H1 (cell line): Measurements from ENCODE around the gene RASAL1. TPM values are rescaled to one million over a fixed set of nuclear protein-coding genes. Genes with fewer than 3 reads are reported as not detected.

Source experiments
- CTCF ChIA-PET: fragments of 300-600 bp; sonication (Branson Sonifier 250); formaldehyde crosslinking; loops from one replicate; lab custom pipeline; 2021; ENCODE audit not compliant: partially characterized antibody; lab: Charles Lee
- POLR2A ChIA-PET: fragments of 300-600 bp; sonication (Branson Sonifier 250); formaldehyde crosslinking; loops from one replicate; lab custom pipeline; 2021; ENCODE audit warnings: inconsistent platforms; ENCODE audit not compliant: partially characterized antibody; lab: Charles Lee
- DNase-seq, 2 experiments: peaks; one replicate each; pipeline versions ENCODE4 v3.0.0 to v3.0.0-alpha.2; 2010 to 2022; ENCODE audit warnings: low spot score in 2 of 2, low read depth in 1 of 2, mixed read lengths in 1 of 2
- FAIRE-seq: peaks from 2 replicates; lab custom pipeline; 2011; peaks lifted over from hg19 to GRCh38; lab: Jason Lieb, UNC
- H2AFZ ChIP-seq: 2 replicates; pipeline ENCODE4 v1.8.1; 2012; ENCODE audit warnings: low read length, inconsistent platforms
- H2AK5ac ChIP-seq: 2 replicates; pipeline ENCODE4 v1.6.1; 2013; ENCODE audit warnings: low read depth, low read length
- H2BK120ac ChIP-seq: replicated peaks from 2 replicates; pipeline ENCODE3; 2013; ENCODE audit warnings: low read depth, low read length, inconsistent platforms
- H2BK12ac ChIP-seq: 2 replicates; pipeline ENCODE4 v1.6.1; 2013; ENCODE audit warnings: low read depth, low read length
- H2BK15ac ChIP-seq: 2 replicates; pipeline ENCODE4 v1.6.1; 2013; ENCODE audit warnings: low read length
- H2BK20ac ChIP-seq: 2 replicates; pipeline ENCODE4 v1.6.1; 2013; ENCODE audit warnings: low read length
- H2BK5ac ChIP-seq: 2 replicates; pipeline ENCODE4 v1.6.1; 2013; ENCODE audit warnings: low read depth, low read length
- H3K14ac ChIP-seq: 2 replicates; pipeline ENCODE4 v1.6.1; 2013; ENCODE audit warnings: inconsistent platforms; ENCODE audit not compliant: insufficient read length
- H3K18ac ChIP-seq: 2 replicates; pipeline ENCODE4 v1.6.1; 2013; ENCODE audit warnings: low read length; ENCODE audit errors: extremely low read depth
- H3K23ac ChIP-seq: 2 replicates; pipeline ENCODE4 v1.6.1; 2013; ENCODE audit warnings: inconsistent platforms; ENCODE audit not compliant: insufficient read length
- H3K23me2 ChIP-seq: 2 replicates; pipeline ENCODE4 v1.6.1; 2013; ENCODE audit warnings: low read depth, low read length
- H3K27ac ChIP-seq: 2 replicates; pipeline ENCODE4 v1.6.1; 2011; ENCODE audit warnings: low read depth, low read length, inconsistent platforms
- H3K27me3 ChIP-seq, 4 experiments: replicated peaks in 1 of 4; 1 replicate in 1 of 4; 2 replicates in 3 of 4; pipeline versions ENCODE4 v1.6.1 to v1.8.1; 2011 to 2013; ENCODE audit warnings: low read length in 3 of 4, mild to moderate bottlenecking in 3 of 4, inconsistent platforms in 2 of 4, mixed read lengths in 2 of 4, moderate library complexity in 1 of 4; ENCODE audit not compliant: control insufficient read depth in 3 of 4, insufficient read depth in 3 of 4; ENCODE audit errors: extremely low read depth in 1 of 4
- H3K36me3 ChIP-seq, 4 experiments: 2 replicates each; pipeline versions ENCODE4 v1.6.1 to v1.8.1; 2011 to 2013; ENCODE audit warnings: mild to moderate bottlenecking in 4 of 4, low read length in 3 of 4, moderate library complexity in 2 of 4, control low read depth in 1 of 4, inconsistent platforms in 1 of 4; ENCODE audit not compliant: insufficient read depth in 4 of 4, control insufficient read depth in 2 of 4
- H3K4ac ChIP-seq: replicated peaks from 2 replicates; pipeline ENCODE3; 2013; ENCODE audit warnings: low read length, low read depth, mixed read lengths, inconsistent platforms; ENCODE audit not compliant: insufficient read length
- H3K4me1 ChIP-seq, 4 experiments: replicated peaks in 1 of 4; 1 replicate in 1 of 4; 2 replicates in 3 of 4; pipeline versions ENCODE4 v1.6.1 to v1.8.1; 2011 to 2013; ENCODE audit warnings: low read length in 3 of 4, inconsistent platforms in 2 of 4, mixed read lengths in 1 of 4; ENCODE audit not compliant: insufficient read depth in 4 of 4, control insufficient read depth in 3 of 4
- H3K4me2 ChIP-seq, 2 experiments: 2 replicates each; pipeline versions ENCODE4 v1.6.1 to v1.8.1; 2011 to 2013; ENCODE audit warnings: low read depth in 2 of 2, low read length in 2 of 2, control low read depth in 1 of 2, inconsistent platforms in 1 of 2, mild to moderate bottlenecking in 1 of 2; ENCODE audit not compliant: insufficient read depth in 1 of 2
- H3K4me3 ChIP-seq, 4 experiments: fragments of 200-600, 300-600 bp in 1 of 4; sonication (generic), shearing (Covaris generic), sonication (Bioruptor Twin) in 1 of 4; 2 replicates each; pipeline versions ENCODE4 v1.5.1 to v1.8.1; 2011 to 2016; ENCODE audit warnings: low read length in 4 of 4, low read depth in 3 of 4, control low read depth in 2 of 4, inconsistent platforms in 2 of 4, mild to moderate bottlenecking in 2 of 4, mixed read lengths in 1 of 4, moderate library complexity in 1 of 4; ENCODE audit not compliant: insufficient read depth in 2 of 4; ENCODE audit errors: extremely low read depth in 1 of 4
- H3K56ac ChIP-seq: replicated peaks from 2 replicates; pipeline ENCODE3; 2013; ENCODE audit warnings: low read depth, mild to moderate bottlenecking, mixed read lengths, low read length, inconsistent platforms; ENCODE audit not compliant: insufficient read length
- H3K79me1 ChIP-seq: 2 replicates; pipeline ENCODE4 v1.6.1; 2013; ENCODE audit warnings: low read depth, low read length, control low read depth
- H3K79me2 ChIP-seq, 2 experiments: 2 replicates each; pipeline versions ENCODE4 v1.6.1 to v1.8.1; 2012 to 2013; ENCODE audit warnings: low read length in 2 of 2, mild to moderate bottlenecking in 2 of 2, inconsistent platforms in 1 of 2; ENCODE audit not compliant: insufficient read depth in 2 of 2, control insufficient read depth in 1 of 2
- H3K9ac ChIP-seq, 4 experiments: replicated peaks in 1 of 4; 1 replicate in 1 of 4; 2 replicates in 3 of 4; pipeline versions ENCODE4 v1.6.1 to v1.8.1; 2011 to 2013; ENCODE audit warnings: low read depth in 3 of 4, low read length in 3 of 4, control low read depth in 2 of 4, mild to moderate bottlenecking in 2 of 4, moderate library complexity in 2 of 4, inconsistent platforms in 1 of 4; ENCODE audit errors: extremely low read depth in 1 of 4
- H3K9me3 ChIP-seq, 2 experiments: 2 replicates each; pipeline versions ENCODE4 v1.6.1 to v1.8.1; 2012 to 2013; ENCODE audit warnings: mild to moderate bottlenecking in 2 of 2, moderate library complexity in 2 of 2, control low read depth in 1 of 2, inconsistent platforms in 1 of 2, low read depth in 1 of 2, low read length in 1 of 2, mixed read lengths in 1 of 2; ENCODE audit not compliant: insufficient read depth in 2 of 2
- H4K20me1 ChIP-seq, 2 experiments: replicated peaks in 1 of 2; 2 replicates each; pipeline versions ENCODE3 to v1.8.1; 2011 to 2013; ENCODE audit warnings: inconsistent platforms in 2 of 2, low read length in 2 of 2, mild to moderate bottlenecking in 1 of 2; ENCODE audit not compliant: insufficient read depth in 2 of 2, control insufficient read depth in 1 of 2
- H4K5ac ChIP-seq: 2 replicates; pipeline ENCODE4 v1.6.1; 2013; ENCODE audit warnings: low read length, low read depth, mixed read lengths, inconsistent platforms; ENCODE audit not compliant: insufficient read length
- H4K8ac ChIP-seq: 2 replicates; pipeline ENCODE4 v1.8.0; 2013; ENCODE audit warnings: mild to moderate bottlenecking, moderate library complexity, low read length, inconsistent platforms; ENCODE audit not compliant: insufficient read depth; ENCODE audit errors: extremely low read depth
- H4K91ac ChIP-seq: replicated peaks from 2 replicates; pipeline ENCODE3; 2013; ENCODE audit warnings: low read length, mixed read lengths, inconsistent platforms; ENCODE audit not compliant: insufficient read length
- JUND ChIP-seq: IDR thresholded peaks from 2 replicates; pipeline ENCODE4 v1.6.1; 2011; ENCODE audit warnings: mild to moderate bottlenecking, improper control_type of control experiment, low read length
- MAFK ChIP-seq: IDR thresholded peaks from 2 replicates; pipeline ENCODE4 v1.6.1; 2012; ENCODE audit warnings: low read depth, mild to moderate bottlenecking, improper control_type of control experiment, low read length
- RFX5 ChIP-seq: IDR thresholded peaks from 2 replicates; pipeline ENCODE4 v1.6.1; 2011; ENCODE audit warnings: low read depth, low read length, improper control_type of control experiment, borderline replicate concordance
- SIN3A ChIP-seq, 2 experiments: IDR thresholded peaks in 1 of 2; conservative IDR thresholded peaks in 1 of 2; 2 replicates each; pipeline ENCODE4 v1.6.1; 2011 to 2012; ENCODE audit warnings: low read length in 2 of 2, improper control_type of control experiment in 1 of 2, low read depth in 1 of 2, mild to moderate bottlenecking in 1 of 2
- SIX5 ChIP-seq: IDR thresholded peaks from 2 replicates; pipeline ENCODE4 v1.6.1; 2011; ENCODE audit warnings: mild to moderate bottlenecking, low read depth, low read length
- TCF12 ChIP-seq: IDR thresholded peaks from 2 replicates; pipeline ENCODE4 v1.6.1; 2011; ENCODE audit warnings: low read depth, mild to moderate bottlenecking, low read length
- WGBS, 2 experiments: shearing (Covaris generic) in 1 of 2; methylation state at CpG; one replicate each; pipeline versions ENCODE4 v1.1.6 to v1.1.7; 2013 to 2015; ENCODE audit warnings: low lambda C conversion rate in 2 of 2, mixed read lengths in 2 of 2, inconsistent platforms in 1 of 2, low coverage in 1 of 2, missing lambda C conversion rate in 1 of 2; ENCODE audit not compliant: insufficient replicate concordance in 2 of 2, insufficient coverage in 1 of 2, insufficient read length in 1 of 2; ENCODE audit errors: extremely low coverage in 1 of 2, missing lambda C conversion rate in 1 of 2; 5-methylcytosine and 5-hydroxymethylcytosine counted together
- polyA plus RNA-seq, 7 experiments: library from polyadenylated mRNA; depleted of rRNA in 3 of 7; stranded (reverse) in 5 of 7; unstranded in 2 of 7; fragments of >200 nt in 5 of 7; fragments of 200-250 nt in 2 of 7; gene quantifications; 1 replicate in 5 of 7; 2 replicates in 1 of 7; 4 replicates in 1 of 7; pipeline versions ENCODE4 v1.2.1 to v1.2.3, GENCODE V29; 2011 to 2013; ENCODE audit warnings: missing spikeins in 2 of 7, mixed read lengths in 2 of 7
- total RNA-seq: library from RNA; stranded (reverse); fragmentation: NEBNext Ultra II Directional; extraction: Animal tissue kit (Norgen Biotek cat#: 25700); gene quantifications from 2 replicates; pipeline ENCODE4 v1.2.1, GENCODE V29; 2021

The RASAL1 gene
- total and polyA plus RNA-seq, 2 of the 8 experiments (the other 6 are each of a cell fraction or from before 2014, with no cell fraction given): 3.7 to 5.0 TPM

DNA sequence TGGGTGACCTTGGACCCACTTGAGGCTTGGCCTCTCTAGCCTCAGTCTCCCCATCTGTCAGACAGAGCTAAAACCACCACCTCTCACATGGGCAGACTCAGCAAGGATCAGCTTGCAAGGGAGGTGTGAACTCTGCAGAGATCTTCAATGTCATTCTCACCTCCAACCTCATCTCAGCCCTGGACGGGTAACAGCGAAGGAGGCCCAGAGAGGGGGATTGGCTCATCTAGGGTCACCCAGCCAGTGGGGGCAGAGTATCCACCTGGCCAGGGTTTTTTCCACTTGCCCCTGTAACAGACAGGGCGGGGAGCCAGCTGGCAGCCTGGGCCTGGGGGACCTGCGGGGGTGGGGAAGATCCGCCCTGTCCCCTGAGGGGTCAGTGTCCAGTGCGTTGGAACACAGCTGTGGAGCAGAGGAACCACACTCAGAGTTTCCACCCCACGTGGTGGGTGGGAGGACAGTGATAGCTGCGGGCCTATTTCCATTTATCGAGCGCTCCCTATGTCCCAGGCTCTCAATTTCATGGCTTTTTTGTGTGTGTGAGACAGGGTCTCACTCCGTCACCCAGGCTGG lies 51.6 kb downstream of the RASAL1 start:
- 93% methylated on average over 10 of the region's 11 CpGs; no CpG with 5 or more reads in 1 of the 2 experiments for WGBS, 2 experiments
- H2AK5ac ChIP-seq: no peak overlapping the region
- H3K23ac ChIP-seq: no peak overlapping the region
- peaks cover 0 to 8% (median 7%) of the 10 kb centered on the region in 4 experiments; a peak in 5 of 7 replicates for H3K4me1 ChIP-seq
- H3K56ac ChIP-seq: no peak overlapping the region
- no peaks in the 10 kb centered on the region for H3K9me3 ChIP-seq
- no peak overlapping the region for H3K14ac ChIP-seq
- no peak overlapping the region for H2AFZ ChIP-seq
- no peak overlapping the region for H3K4me2 ChIP-seq
- H3K4me3 ChIP-seq: no peak overlapping the region
- ChIA-PET CTCF (interaction anchor here (1.1 to 1.8 kb wide), 3 partner anchors 9 to 91 kb away, joined by 4 to 10 read pairs (median 5); no protein-coding TSS in a partner anchor), POLR2A (interaction anchor here (1.1 kb wide), 1 partner anchor 21 kb away, joined by 3 read pairs; no protein-coding TSS in a partner anchor)
- FAIRE-seq (no peak), DNase-seq (no peak)
- no peaks in the 10 kb centered on the region; the same call in 1 of the 2 replicates for H3K23me2 ChIP-seq
- no peak overlapping the region for H2BK12ac ChIP-seq
- H3K79me2 ChIP-seq: no peaks in the 10 kb centered on the region
- no peak overlapping the region for H2BK20ac ChIP-seq
- H3K4ac ChIP-seq: no peak overlapping the region
- no peaks in the 10 kb centered on the region for H4K20me1 ChIP-seq
- TF ChIP-seq RFX5 (no peak), SIX5 (no peak), MAFK (no peak), JUND (no peak), TCF12 (no peak), SIN3A (conservative IDR thresholded peaks at IDR 0.05 in 1 of 2, IDR thresholded peaks at IDR 0.05 in 1 of 2; ENCODE audit: low read depth in 1 of 2, low read length in 2 of 2) (no peak)
- H4K5ac ChIP-seq: no peak overlapping the region
- H2BK15ac ChIP-seq: no peak overlapping the region
- no peak overlapping the region for H3K18ac ChIP-seq
- no peak overlapping the region for H2BK120ac ChIP-seq
- no peak overlapping the region for H2BK5ac ChIP-seq
- no peak overlapping the region for H4K91ac ChIP-seq
- no peak overlapping the region for H3K27ac ChIP-seq
- no peak overlapping the region for H3K9ac ChIP-seq
- H3K79me1 ChIP-seq: no peaks in the 10 kb centered on the region
- H3K36me3 ChIP-seq: no peaks in the 10 kb centered on the region
- no peak overlapping the region for H4K8ac ChIP-seq
- peaks cover 0 to under 1% (median under 1%) of the 10 kb centered on the region in 4 experiments; a peak in 5 of 7 replicates for H3K27me3 ChIP-seq
